ENCODE data around the gene CEACAM21.
A peak's percentile ranks its signal among the peaks of the same experiment; 100 is the strongest.

The CEACAM21 gene

GRCh38 chr19:41575998-41576397, at the start of gene CEACAM21:
Gene CEACAM21 (plus strand): TSS chr19:41576166. CDS start chr19:41576275, 109 bp downstream.
- H3K36me3 ChIP-seq (ENCODE audit: control insufficient read depth in 5 of 5, insufficient read depth in 5 of 5, low read length in 5 of 5): peaks cover 0 to 6% (median 0%) of the 10 kb centered on the region in 5 donors
- no peak within 1 kb of the TSS for H3K27ac ChIP-seq (ENCODE audit: low read depth, low read length)
- H3K27me3 ChIP-seq (ENCODE audit: control insufficient read depth in 5 of 5, insufficient read depth in 4 of 5, low read length in 5 of 5): peaks cover 3 to 13% (median 5%) of the 10 kb centered on the region in 5 donors
- H3K9me3 ChIP-seq (ENCODE audit: control insufficient read depth in 5 of 5, low read length in 5 of 5): peaks cover 0 to 3% (median 0%) of the 10 kb centered on the region in 5 donors
- H3K9ac ChIP-seq (ENCODE audit: low read length in 5 of 5): peak within 1 kb of the TSS in 1 of 5 donors; percentile 3
- peak within 1 kb of the TSS in 3 of 5 donors; percentile 13 to 34 (median 30) for H3K4me3 ChIP-seq (ENCODE audit: low read depth in 1 of 5, low read length in 5 of 5)
- peaks cover 0 to 20% (median 9%) of the 10 kb centered on the region in 5 donors for H3K4me1 ChIP-seq (ENCODE audit: control insufficient read depth in 5 of 5, insufficient read depth in 5 of 5, low read length in 5 of 5)

- Histone ChIP-seq H3K27me3 (ENCODE audit: control insufficient read depth in 5 of 5, insufficient read depth in 4 of 5, low read length in 5 of 5) (peaks cover 0 to 19% (median 6%) of the 10 kb centered on the region in 5 donors), H3K36me3 (ENCODE audit: control insufficient read depth in 5 of 5, insufficient read depth in 5 of 5, low read length in 5 of 5) (no peaks in the 10 kb centered on the region), H3K4me3 (ENCODE audit: low read depth in 1 of 5, low read length in 5 of 5) (no peak overlapping the region), H3K27ac (ENCODE audit: low read depth, low read length) (no peak overlapping the region), H3K9me3 (ENCODE audit: control insufficient read depth in 5 of 5, low read length in 5 of 5) (peaks cover 0 to 20% (median 5%) of the 10 kb centered on the region in 5 donors), H3K4me1 (ENCODE audit: control insufficient read depth in 5 of 5, insufficient read depth in 5 of 5, low read length in 5 of 5) (peaks cover 7 to 27% (median 19%) of the 10 kb centered on the region in 5 donors), H3K9ac (ENCODE audit: low read length in 5 of 5) (no peak overlapping the region)
Measured at GRCh38 chr19:41527089-41527488, 48.9 kb upstream of the CEACAM21 start.

GRCh38 chr19:41528106-41528505, 47.9 kb upstream of the CEACAM21 start:
- peaks cover 0 to 20% (median 6%) of the 10 kb centered on the region in 5 donors for H3K9me3 ChIP-seq (ENCODE audit: control insufficient read depth in 5 of 5, low read length in 5 of 5)
- H3K9ac ChIP-seq (ENCODE audit: low read length in 5 of 5): no peak overlapping the region
- H3K36me3 ChIP-seq (ENCODE audit: control insufficient read depth in 5 of 5, insufficient read depth in 5 of 5, low read length in 5 of 5): no peaks in the 10 kb centered on the region
- peaks cover 8 to 31% (median 20%) of the 10 kb centered on the region in 5 donors for H3K4me1 ChIP-seq (ENCODE audit: control insufficient read depth in 5 of 5, insufficient read depth in 5 of 5, low read length in 5 of 5)
- H3K27me3 ChIP-seq (ENCODE audit: control insufficient read depth in 5 of 5, insufficient read depth in 4 of 5, low read length in 5 of 5): peaks cover 0 to 15% (median 6%) of the 10 kb centered on the region in 5 donors
- H3K4me3 ChIP-seq (ENCODE audit: low read depth in 1 of 5, low read length in 5 of 5): no peak overlapping the region
- no peak overlapping the region for H3K27ac ChIP-seq (ENCODE audit: low read depth, low read length)

- Histone ChIP-seq H3K27me3 (ENCODE audit: control insufficient read depth in 5 of 5, insufficient read depth in 4 of 5, low read length in 5 of 5) (peaks cover 0 to 10% (median 5%) of the 10 kb centered on the region in 5 donors), H3K27ac (ENCODE audit: low read depth, low read length) (no peak overlapping the region), H3K4me3 (ENCODE audit: low read depth in 1 of 5, low read length in 5 of 5) (peak overlapping the region in 1 of 5 donors; percentile 55), H3K9ac (ENCODE audit: low read length in 5 of 5) (no peak overlapping the region), H3K4me1 (ENCODE audit: control insufficient read depth in 5 of 5, insufficient read depth in 5 of 5, low read length in 5 of 5) (peaks cover 5 to 46% (median 34%) of the 10 kb centered on the region in 5 donors), H3K36me3 (ENCODE audit: control insufficient read depth in 5 of 5, insufficient read depth in 5 of 5, low read length in 5 of 5) (no peaks in the 10 kb centered on the region), H3K9me3 (ENCODE audit: control insufficient read depth in 5 of 5, low read length in 5 of 5) (peaks cover 0 to 20% (median 6%) of the 10 kb centered on the region in 5 donors)
Measured at GRCh38 chr19:41529484-41530183, 46.3 kb upstream of the CEACAM21 start.

GRCh38 chr19:41530184-41530534, 45.8 kb upstream of the CEACAM21 start:
- Histone ChIP-seq H3K4me3 (ENCODE audit: low read depth in 1 of 5, low read length in 5 of 5) (peak overlapping the region in 3 of 5 donors; percentile 27 to 55 (median 41)), H3K27me3 (ENCODE audit: control insufficient read depth in 5 of 5, insufficient read depth in 4 of 5, low read length in 5 of 5) (peaks cover 0 to 5% (median 3%) of the 10 kb centered on the region in 5 donors), H3K4me1 (ENCODE audit: control insufficient read depth in 5 of 5, insufficient read depth in 5 of 5, low read length in 5 of 5) (peaks cover 5 to 51% (median 35%) of the 10 kb centered on the region in 5 donors), H3K9me3 (ENCODE audit: control insufficient read depth in 5 of 5, low read length in 5 of 5) (peaks cover 0 to 20% (median 6%) of the 10 kb centered on the region in 5 donors), H3K9ac (ENCODE audit: low read length in 5 of 5) (no peak overlapping the region), H3K36me3 (ENCODE audit: control insufficient read depth in 5 of 5, insufficient read depth in 5 of 5, low read length in 5 of 5) (no peaks in the 10 kb centered on the region), H3K27ac (ENCODE audit: low read depth, low read length) (peak overlapping the region; percentile 31)

GRCh38 chr19:41530761-41531301, 45.1 kb upstream of the CEACAM21 start:
- Histone ChIP-seq H3K9ac (ENCODE audit: low read length in 5 of 5) (peak overlapping the region in 2 of 5 donors; percentile 9 to 62), H3K4me1 (ENCODE audit: control insufficient read depth in 5 of 5, insufficient read depth in 5 of 5, low read length in 5 of 5) (peaks cover 5 to 56% (median 35%) of the 10 kb centered on the region in 5 donors), H3K4me3 (ENCODE audit: low read depth in 1 of 5, low read length in 5 of 5) (peak overlapping the region in 3 of 5 donors; percentile 22 to 55 (median 41)), H3K36me3 (ENCODE audit: control insufficient read depth in 5 of 5, insufficient read depth in 5 of 5, low read length in 5 of 5) (no peaks in the 10 kb centered on the region), H3K27ac (ENCODE audit: low read depth, low read length) (peak overlapping the region; percentile 52), H3K9me3 (ENCODE audit: control insufficient read depth in 5 of 5, low read length in 5 of 5) (peaks cover 0 to 20% (median 6%) of the 10 kb centered on the region in 5 donors), H3K27me3 (ENCODE audit: control insufficient read depth in 5 of 5, insufficient read depth in 4 of 5, low read length in 5 of 5) (no peaks in the 10 kb centered on the region)

- peak overlapping the region; percentile 41 to 70 (median 56) for H3K4me3 ChIP-seq (ENCODE audit: low read depth in 1 of 5, low read length in 5 of 5)
- peaks cover 5 to 56% (median 35%) of the 10 kb centered on the region in 5 donors for H3K4me1 ChIP-seq (ENCODE audit: control insufficient read depth in 5 of 5, insufficient read depth in 5 of 5, low read length in 5 of 5)
- peak overlapping the region in 3 of 5 donors; percentile 62 to 69 (median 63) for H3K9ac ChIP-seq (ENCODE audit: low read length in 5 of 5)
- no peaks in the 10 kb centered on the region for H3K27me3 ChIP-seq (ENCODE audit: control insufficient read depth in 5 of 5, insufficient read depth in 4 of 5, low read length in 5 of 5)
- H3K36me3 ChIP-seq (ENCODE audit: control insufficient read depth in 5 of 5, insufficient read depth in 5 of 5, low read length in 5 of 5): no peaks in the 10 kb centered on the region
- H3K27ac ChIP-seq (ENCODE audit: low read depth, low read length): peak overlapping the region; percentile 52
- H3K9me3 ChIP-seq (ENCODE audit: control insufficient read depth in 5 of 5, low read length in 5 of 5): peaks cover 0 to 20% (median 6%) of the 10 kb centered on the region in 5 donors
Measured at GRCh38 chr19:41531438-41532311, 44.3 kb upstream of the CEACAM21 start.

- peaks cover 0 to 20% (median 6%) of the 10 kb centered on the region in 5 donors for H3K9me3 ChIP-seq (ENCODE audit: control insufficient read depth in 5 of 5, low read length in 5 of 5)
- peaks cover 7 to 56% (median 35%) of the 10 kb centered on the region in 5 donors for H3K4me1 ChIP-seq (ENCODE audit: control insufficient read depth in 5 of 5, insufficient read depth in 5 of 5, low read length in 5 of 5)
- peak overlapping the region; percentile 52 for H3K27ac ChIP-seq (ENCODE audit: low read depth, low read length)
- no peaks in the 10 kb centered on the region for H3K36me3 ChIP-seq (ENCODE audit: control insufficient read depth in 5 of 5, insufficient read depth in 5 of 5, low read length in 5 of 5)
- no peak overlapping the region for H3K9ac ChIP-seq (ENCODE audit: low read length in 5 of 5)
- no peak overlapping the region for H3K4me3 ChIP-seq (ENCODE audit: low read depth in 1 of 5, low read length in 5 of 5)
- H3K27me3 ChIP-seq (ENCODE audit: control insufficient read depth in 5 of 5, insufficient read depth in 4 of 5, low read length in 5 of 5): no peaks in the 10 kb centered on the region
Measured at GRCh38 chr19:41532526-41532925, 43.4 kb upstream of the CEACAM21 start.

- H3K27ac ChIP-seq (ENCODE audit: low read depth, low read length): no peak overlapping the region
Measured at GRCh38 chr19:41533671-41534215, 42.2 kb upstream of the CEACAM21 start.

More at GRCh38 chr19:41533671-41534215, 42.2 kb upstream of the CEACAM21 start:
- Histone ChIP-seq H3K27me3 (ENCODE audit: control insufficient read depth in 5 of 5, insufficient read depth in 4 of 5, low read length in 5 of 5) (no peaks in the 10 kb centered on the region), H3K4me3 (ENCODE audit: low read depth in 1 of 5, low read length in 5 of 5) (no peak overlapping the region), H3K9me3 (ENCODE audit: control insufficient read depth in 5 of 5, low read length in 5 of 5) (peaks cover 0 to 20% (median 10%) of the 10 kb centered on the region in 5 donors), H3K36me3 (ENCODE audit: control insufficient read depth in 5 of 5, insufficient read depth in 5 of 5, low read length in 5 of 5) (no peaks in the 10 kb centered on the region), H3K4me1 (ENCODE audit: control insufficient read depth in 5 of 5, insufficient read depth in 5 of 5, low read length in 5 of 5) (peaks cover 8 to 56% (median 35%) of the 10 kb centered on the region in 5 donors), H3K9ac (ENCODE audit: low read length in 5 of 5) (no peak overlapping the region)
